ENCODE results near the gene CCDC102A.
"Not testable (repeated sequence)": the region's sequence is repeated elsewhere in the genome, so short reads cannot be mapped to it uniquely, and the experiment has no call there.

Gene CCDC102A

DNA sequence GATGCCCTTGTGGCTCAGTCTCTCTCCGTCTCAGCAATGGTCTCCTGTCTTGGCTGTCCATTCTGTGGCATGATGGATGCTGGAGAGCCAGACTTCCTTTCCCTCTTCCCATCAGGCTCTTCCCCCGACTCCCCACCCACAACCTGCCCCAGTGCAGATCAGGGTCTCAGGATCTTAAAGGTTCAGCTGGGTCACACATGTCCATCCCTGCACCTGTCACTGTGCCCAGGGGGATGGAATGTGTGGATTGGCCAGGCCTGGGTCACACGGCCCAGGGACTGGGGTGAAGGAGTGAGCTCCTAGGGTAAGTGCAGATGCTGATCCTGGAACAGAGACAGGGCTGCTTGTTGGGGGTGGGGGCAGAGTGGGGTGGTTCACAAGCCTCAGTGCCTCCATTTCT is 29.1 kb upstream of the CCDC102A start:
- DNase-seq (ENCODE audit: low read depth): no peak

DNA sequence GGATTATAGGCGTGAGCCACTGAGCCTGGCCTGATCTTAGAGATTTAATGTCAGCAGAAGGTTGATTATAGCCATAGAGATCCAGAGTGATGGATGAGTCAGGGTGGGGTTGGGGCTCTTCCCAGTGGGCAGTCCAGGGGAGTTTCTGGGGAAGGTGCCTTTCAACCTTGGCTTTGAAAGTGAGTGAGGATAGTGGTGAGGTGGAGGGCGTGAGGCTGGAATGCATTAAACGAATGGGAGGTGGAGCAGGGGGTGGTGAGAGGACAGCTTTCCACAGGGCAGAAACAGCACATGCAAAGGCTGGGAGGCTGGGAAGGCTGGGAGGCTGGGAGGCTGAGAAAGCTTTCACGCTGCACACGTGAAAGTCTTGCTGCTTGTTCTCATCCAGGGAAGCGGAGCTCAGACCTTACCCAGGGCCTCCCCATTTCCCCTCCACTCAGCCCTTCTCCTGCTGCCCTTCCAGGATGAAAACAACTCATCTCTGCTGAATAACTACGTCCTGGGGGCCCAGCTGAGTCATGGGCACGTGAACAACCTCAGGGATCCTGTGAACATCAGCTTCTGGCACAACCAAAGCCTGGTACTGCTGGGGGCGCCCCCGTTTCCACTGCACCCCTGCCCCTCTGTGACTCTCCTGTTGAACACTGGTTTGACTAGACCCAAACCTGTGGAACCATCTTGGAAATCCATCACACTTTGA is 28.4 kb upstream of the CCDC102A start:
- DNase-seq (ENCODE audit: low read depth): no peak

GRCh38 chr16:57563761-57564160 is 27.4 kb upstream of the CCDC102A start:
- DNase-seq (ENCODE audit: low read depth): no peak

DNA sequence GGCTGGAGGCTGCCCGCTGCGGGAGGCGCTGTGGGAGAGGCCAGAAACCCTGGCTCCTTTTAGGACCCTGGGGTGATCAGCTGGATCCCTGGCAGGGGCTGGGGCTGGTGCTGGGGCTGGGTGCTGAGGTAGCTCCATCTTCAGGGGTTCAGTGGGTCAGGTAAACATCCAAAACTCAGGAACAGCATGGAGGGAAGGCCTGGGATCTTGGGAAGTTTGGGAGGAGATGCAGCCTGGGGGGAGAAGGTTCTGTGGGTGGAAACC is 27.0 kb upstream of the CCDC102A start:
- DNase-seq (ENCODE audit: low read depth): no peak

- no peak for DNase-seq (ENCODE audit: low read depth)
Observed at GRCh38 chr16:57562669-57563486, 26.5 kb upstream of the CCDC102A start.

GRCh38 chr16:57562066-57562465 is 25.7 kb upstream of the CCDC102A start:
- no peak for DNase-seq (ENCODE audit: low read depth)

GRCh38 chr16:57559072-57559790 is 22.9 kb upstream of the CCDC102A start:
- DNase-seq (ENCODE audit: low read depth): no peak

DNA sequence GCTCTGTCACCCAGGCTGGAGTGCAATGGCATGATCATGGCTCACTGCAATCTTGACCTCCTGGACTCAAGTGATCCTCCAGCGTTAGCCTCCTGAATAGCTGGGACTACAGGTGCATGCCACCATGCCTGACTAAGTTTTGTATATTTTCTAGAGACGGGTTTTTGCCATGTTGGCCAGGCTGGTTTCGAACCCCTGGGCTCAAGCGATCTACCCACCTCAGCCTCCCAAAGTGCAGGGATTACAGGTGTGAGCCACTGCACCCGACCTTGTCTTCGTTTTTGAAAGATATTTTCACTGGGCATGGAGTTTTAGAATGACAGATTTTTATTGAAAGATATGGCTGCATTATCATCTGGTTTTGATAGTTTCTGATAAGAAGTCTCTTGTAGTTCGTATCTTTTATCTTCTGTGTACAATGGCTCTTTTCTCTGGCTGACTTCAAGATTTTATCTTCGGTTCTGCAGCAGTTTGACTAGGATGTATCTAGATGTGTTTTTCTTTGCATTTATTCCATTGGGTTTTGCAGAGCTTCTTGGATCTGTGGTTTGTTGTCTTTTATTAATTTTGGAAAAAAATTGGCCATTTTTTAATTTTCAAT is 20.7 kb upstream of the CCDC102A start:
- DNase-seq (ENCODE audit: low read depth): no peak

- DNase-seq (ENCODE audit: low read depth): no peak
Observed at GRCh38 chr16:57555831-57556230, 19.5 kb upstream of the CCDC102A start.

DNA sequence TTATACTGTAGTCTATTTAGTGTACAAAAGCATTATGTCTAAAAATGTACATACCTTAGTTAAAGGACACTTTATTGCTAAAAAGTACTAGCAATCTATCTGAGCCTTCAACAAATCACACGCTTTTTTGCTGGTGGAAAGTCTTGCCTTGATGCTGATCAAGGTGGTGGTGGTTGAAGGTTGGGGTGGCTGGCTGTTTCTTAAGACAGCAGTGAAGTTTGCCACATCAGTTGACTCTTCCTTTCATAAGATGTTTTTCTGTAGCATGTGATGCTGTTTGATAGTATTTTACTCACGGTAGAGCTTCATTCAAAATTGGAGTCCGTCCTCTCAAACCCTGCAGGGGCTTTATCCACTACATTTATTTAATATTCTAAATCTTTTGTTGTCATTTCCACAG is 14.7 kb upstream of the CCDC102A start:
- no peak for DNase-seq (ENCODE audit: low read depth)

GRCh38 chr16:57549730-57550129 is 13.4 kb upstream of the CCDC102A start:
- DNase-seq (ENCODE audit: low read depth): no peak

DNA sequence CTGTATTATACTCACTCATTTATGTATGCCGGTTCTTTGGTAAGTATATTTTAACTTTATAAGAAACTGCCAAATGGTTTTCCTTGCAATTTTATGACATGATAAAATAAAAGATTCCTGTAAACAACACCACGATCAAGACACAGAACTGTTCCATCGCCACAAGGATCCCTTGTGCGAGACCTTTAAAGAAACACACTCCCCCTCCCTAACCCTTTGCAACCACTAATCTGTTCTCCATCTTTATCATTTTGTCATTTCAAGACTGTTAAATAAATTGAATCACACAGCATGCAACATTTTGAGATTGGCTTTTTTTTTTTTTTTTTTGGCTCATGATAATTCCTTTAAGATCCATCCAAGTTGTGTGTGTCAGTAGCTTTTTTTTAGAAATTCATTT is 12.0 kb upstream of the CCDC102A start:
- DNase-seq (ENCODE audit: low read depth): no peak

DNA sequence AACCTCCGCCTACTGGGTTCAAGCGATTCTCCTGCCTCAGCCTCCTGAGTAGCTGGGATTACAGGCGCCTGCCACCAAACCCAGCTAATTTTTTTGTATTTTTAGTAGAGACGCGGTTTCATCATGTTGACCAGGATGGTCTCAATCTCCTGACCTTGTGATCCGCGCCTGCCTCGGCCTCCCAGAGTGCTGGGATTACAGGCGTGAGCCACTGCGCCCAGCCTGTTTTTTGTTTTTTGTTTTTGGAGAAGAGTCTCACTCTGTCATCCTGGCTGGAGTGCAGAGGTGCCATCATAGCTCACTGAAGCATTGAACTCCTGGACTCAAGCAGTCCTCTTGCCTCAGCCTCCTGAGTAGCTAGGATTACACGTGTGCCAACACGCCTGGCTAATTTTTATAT is 11.2 kb upstream of the CCDC102A start:
- not testable (repeated sequence) for DNase-seq (ENCODE audit: low read depth)

DNA sequence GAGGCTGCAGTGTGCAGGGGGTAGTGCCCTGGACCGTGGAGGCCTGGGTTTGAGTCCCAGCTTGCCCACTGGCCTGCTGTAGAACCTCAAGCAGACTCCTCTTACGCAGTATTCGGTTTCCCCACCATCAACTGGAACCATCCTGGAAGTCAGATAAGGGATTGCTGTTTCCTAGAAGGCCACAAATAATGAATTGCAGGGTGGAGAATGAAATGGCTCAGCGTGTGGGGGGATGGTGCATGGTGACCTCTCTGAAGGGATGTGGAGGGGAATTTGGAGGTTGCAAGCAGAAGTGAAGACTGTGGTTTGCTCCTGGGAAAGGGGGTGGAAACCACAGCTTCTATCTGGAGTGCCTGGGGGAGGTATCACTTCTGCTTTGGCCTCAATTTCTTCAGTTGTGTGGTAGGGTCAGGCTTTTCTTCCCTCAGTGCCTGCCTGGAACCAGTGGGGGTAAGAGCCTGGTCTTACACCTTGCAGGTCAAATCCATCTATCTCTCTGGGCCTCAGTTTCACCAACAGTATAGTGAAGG is 7.8 kb upstream of the CCDC102A start:
- no peak for DNase-seq (ENCODE audit: low read depth)

GRCh38 chr16:57541754-57542435 is 5.5 kb upstream of the CCDC102A start:
- DNase-seq (ENCODE audit: low read depth): no peak

DNA sequence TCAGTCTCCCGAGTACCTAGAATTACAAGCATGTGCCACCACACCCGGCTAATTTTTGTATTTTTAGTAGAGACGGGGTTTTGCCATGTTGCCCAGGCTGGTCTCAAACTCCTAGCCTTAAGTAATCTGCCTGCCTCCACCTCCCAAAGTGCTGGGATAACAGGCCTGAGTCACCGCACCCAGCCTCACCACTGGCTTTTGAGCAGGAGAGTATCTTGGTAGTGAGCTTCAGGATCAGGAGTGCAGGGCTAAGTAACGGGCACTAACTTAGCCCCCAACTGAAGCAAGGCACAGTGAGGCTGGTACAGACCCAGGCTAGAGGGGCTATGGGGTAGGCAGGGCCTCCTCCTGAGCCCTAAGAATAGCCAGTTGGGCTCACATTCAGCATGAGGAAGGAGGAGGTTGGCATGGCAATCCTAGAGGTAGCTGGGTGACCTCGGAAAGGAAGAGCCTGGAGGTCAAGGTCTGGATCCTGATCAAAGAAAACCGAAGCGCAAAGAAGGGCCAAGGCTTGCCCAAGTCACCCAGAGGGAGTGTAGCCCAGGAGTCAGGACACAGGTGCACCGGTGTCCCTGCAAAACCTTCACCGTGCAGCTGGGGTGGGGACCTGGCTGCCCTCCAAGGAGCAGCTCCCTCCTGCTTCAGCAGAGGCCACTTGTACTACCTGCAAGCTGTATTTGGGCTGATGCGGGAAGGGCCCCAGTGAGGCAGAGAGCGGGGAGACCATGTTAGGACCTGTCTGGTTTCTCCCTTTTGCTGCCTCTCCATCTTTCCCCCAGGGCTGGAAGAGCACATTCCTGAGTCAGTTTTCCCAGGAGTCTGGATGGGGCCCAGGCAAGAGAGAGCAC is 4.8 kb upstream of the CCDC102A start:
- no peak for DNase-seq (ENCODE audit: low read depth)

DNA sequence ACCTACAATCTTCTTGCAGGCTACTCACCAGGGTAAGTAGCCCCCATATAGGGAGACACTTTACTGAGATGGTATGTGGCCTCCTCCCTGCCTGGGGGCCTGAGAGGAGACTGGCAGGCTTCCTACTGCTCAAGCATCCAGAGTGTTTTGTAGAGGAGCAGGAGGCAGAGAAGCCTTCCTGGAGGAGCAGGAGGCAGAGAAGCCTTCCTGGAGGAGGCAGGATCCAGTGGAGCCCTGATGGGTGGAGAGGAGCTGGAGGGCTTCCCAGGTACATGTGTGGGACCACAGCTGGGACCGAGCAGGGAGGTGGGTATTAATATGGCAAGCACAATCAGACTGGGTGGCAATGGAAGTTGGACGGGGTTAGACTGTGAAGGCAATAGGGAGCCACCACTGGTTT is 4.0 kb upstream of the CCDC102A start:
- no peak for DNase-seq (ENCODE audit: low read depth)

DNA sequence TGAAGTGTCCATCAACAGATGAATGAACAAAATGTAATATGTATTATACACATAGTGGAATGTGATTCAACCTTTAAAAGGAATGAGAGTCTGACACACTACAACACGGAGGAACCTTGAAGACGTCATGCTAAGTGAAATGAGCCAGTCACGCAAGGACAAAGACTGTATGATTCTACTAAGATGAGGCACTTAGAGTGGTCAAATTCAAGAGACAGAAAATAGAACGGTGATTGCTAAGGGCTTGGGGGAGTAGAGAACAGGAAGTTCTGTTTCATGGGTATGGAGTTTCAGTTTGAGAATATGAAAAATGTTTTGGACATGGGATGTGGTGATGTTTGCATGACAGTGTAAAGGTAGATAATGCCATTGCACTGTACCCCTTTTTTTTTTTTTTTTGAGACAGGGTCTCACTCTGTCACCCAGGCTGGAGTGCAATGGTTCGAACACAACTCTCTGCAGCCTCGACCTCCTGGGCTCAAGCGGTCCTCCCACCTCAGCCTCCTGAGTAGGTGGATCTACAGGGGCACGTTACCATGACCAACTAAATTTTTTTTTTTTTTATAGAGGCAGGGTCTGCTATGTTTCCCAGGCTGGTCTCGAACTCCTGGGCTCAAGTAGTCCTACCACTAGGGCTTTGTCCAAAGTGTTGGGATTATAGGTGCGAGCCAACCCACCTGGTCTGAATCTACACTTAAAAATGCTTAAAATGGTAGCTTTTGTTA is 2.9 kb upstream of the CCDC102A start:
- DNase-seq (ENCODE audit: low read depth): no peak

- DNase-seq (ENCODE audit: low read depth): no peak
Observed at GRCh38 chr16:57538235-57538721, 1.9 kb upstream of the CCDC102A start.

DNA sequence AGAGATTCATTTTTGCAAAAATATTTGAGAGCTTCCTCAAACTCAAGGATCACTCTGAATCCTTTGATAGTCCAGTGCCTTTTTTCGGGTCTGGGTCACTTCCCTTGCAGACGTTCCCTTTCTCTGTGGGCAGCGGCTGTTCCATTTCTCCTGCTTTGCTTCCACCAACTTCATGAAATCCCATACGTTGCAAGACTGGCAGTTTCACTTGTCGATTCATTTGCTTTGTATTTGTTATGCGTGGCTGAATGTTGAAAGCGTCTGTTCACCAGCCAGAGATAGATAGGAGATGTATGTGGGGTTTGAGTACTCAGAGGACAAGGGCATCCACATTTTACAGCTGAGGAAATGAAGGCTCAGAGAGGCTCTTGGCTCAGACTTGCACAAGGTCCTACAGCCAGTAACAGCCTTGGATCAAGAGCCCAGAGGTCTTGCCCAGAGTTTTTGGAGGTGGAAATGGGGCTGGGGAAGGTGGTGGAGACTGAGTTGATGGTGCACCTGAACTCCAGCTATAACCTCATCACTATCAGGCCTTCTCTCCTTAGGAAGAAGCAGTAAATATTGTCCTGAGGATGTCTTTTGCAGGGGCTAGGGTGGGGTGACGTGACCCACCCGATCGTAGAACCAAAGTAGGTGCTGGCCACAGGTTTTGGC is 1.3 kb upstream of the CCDC102A start:
- no peak for DNase-seq (ENCODE audit: low read depth)

All from activated T-cell treated with anti-CD3 and anti-CD28 coated beads for 48 hours (primary cell).